Chondrocyte (in vitro differentiated cells): ENCODE results near the gene TOM1L2. TPM values are rescaled to one million over a fixed set of nuclear protein-coding genes. Genes with fewer than 3 reads are reported as not detected.

Experiments
- DNase-seq: peaks from one replicate; pipeline ENCODE4 v3.0.0; 2021; ENCODE audit warnings: mixed read lengths, low spot score
- H3K27ac Mint-ChIP-seq: one replicate; pipeline ENCODE4 v1.8.0; 2021; ENCODE audit warnings: mild to moderate bottlenecking, moderate library complexity, mixed read lengths; ENCODE audit not compliant: unreplicated experiment
- H3K27me3 Mint-ChIP-seq: 2 replicates; pipeline ENCODE4 v1.8.0; 2021; ENCODE audit warnings: low read depth, mixed read lengths
- H3K36me3 Mint-ChIP-seq: 2 replicates; pipeline ENCODE4 v1.8.0; 2021; ENCODE audit warnings: low read depth, mixed read lengths
- H3K4me1 Mint-ChIP-seq: 2 replicates; pipeline ENCODE4 v1.8.0; 2021; ENCODE audit warnings: low read depth, mild to moderate bottlenecking, mixed read lengths
- H3K4me3 Mint-ChIP-seq: one replicate; pipeline ENCODE4 v1.8.0; 2021; ENCODE audit warnings: mild to moderate bottlenecking, moderate library complexity, mixed read lengths; ENCODE audit not compliant: unreplicated experiment
- H3K9me3 Mint-ChIP-seq: 2 replicates; pipeline ENCODE4 v1.8.0; 2021; ENCODE audit warnings: low read depth, mixed read lengths
- total RNA-seq: library from RNA; stranded (reverse); gene quantifications from 3 replicates; pipeline ENCODE4 v1.2.1, GENCODE V29; 2021
- TF ChIP-seq, protein P1 (sequence below): fragments of 200-600 bp; sonication (generic); IDR thresholded peaks from 2 replicates; pipeline ENCODE4 v1.5.0; 2021; ENCODE audit warnings: antibody characterized with exemption, mild to moderate bottlenecking, moderate library complexity

The TOM1L2 gene
- total RNA-seq, 1 donor from 2014 or later: 56.1 TPM

- H3K27ac Mint-ChIP-seq: no peak overlapping the region
- peaks cover 2% of the 10 kb centered on the region for H3K36me3 Mint-ChIP-seq
- TF ChIP-seq, protein P1, sequence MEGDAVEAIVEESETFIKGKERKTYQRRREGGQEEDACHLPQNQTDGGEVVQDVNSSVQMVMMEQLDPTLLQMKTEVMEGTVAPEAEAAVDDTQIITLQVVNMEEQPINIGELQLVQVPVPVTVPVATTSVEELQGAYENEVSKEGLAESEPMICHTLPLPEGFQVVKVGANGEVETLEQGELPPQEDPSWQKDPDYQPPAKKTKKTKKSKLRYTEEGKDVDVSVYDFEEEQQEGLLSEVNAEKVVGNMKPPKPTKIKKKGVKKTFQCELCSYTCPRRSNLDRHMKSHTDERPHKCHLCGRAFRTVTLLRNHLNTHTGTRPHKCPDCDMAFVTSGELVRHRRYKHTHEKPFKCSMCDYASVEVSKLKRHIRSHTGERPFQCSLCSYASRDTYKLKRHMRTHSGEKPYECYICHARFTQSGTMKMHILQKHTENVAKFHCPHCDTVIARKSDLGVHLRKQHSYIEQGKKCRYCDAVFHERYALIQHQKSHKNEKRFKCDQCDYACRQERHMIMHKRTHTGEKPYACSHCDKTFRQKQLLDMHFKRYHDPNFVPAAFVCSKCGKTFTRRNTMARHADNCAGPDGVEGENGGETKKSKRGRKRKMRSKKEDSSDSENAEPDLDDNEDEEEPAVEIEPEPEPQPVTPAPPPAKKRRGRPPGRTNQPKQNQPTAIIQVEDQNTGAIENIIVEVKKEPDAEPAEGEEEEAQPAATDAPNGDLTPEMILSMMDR: no peak
- H3K4me3 Mint-ChIP-seq: no peak overlapping the region
- DNase-seq: no peak
- no peaks in the 10 kb centered on the region for H3K27me3 Mint-ChIP-seq
- H3K4me1 Mint-ChIP-seq: peaks cover 37% of the 10 kb centered on the region
- H3K9me3 Mint-ChIP-seq: no peaks in the 10 kb centered on the region
These were observed 151.6 kb downstream of the TOM1L2 start for GRCh38 chr17:17820463-17821158.

DNA sequence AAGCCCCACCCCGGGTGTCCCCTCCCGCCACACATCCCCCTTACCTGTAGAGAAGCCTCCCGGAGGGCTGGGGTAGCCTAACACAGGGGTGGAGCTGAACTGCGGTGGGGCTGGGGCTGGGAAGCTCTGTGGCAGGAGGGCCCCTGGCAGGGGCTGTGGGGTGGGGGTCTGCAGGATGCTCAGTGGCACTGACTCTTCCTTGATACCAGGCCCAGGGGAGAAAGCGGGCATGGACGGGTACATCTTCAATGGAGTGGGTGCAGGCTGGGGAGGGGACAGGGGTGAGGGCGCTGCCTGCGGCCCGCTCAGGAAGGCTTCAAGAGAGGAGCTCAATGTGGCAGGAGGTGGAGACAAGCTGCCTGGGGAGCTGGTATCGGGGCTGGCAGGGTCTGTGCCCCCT lies 152.2 kb downstream of the TOM1L2 start:
- no peak overlapping the region for H3K4me3 Mint-ChIP-seq
- H3K27ac Mint-ChIP-seq: no peak overlapping the region
- no peaks in the 10 kb centered on the region for H3K27me3 Mint-ChIP-seq
- H3K9me3 Mint-ChIP-seq: no peaks in the 10 kb centered on the region
- peaks cover 2% of the 10 kb centered on the region for H3K36me3 Mint-ChIP-seq
- no peak for DNase-seq
- TF ChIP-seq, protein P1: no peak
- H3K4me1 Mint-ChIP-seq: peaks cover 35% of the 10 kb centered on the region

DNA sequence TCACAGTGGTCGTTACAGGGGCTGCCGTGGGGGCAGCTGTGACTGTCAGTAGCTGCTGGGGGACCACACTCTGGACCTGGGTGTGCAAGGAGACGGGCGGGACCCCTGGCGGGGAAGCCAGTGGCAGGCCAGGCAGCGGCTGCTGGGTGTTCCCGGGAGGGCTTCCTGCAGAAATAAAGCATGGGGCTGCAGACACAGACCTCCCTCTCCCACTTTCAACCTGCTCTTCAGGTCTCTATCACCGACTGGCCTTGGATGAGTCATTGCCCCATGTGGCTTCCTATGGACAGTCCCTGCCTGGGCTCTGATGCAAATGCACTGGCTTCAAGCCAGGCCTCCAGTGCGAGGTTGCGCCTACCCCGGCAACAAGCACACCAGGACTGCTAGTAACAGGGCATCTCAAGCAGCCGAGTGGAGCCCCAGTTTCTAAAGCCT lies 152.6 kb downstream of the TOM1L2 start:
- no peaks in the 10 kb centered on the region for H3K9me3 Mint-ChIP-seq
- H3K27ac Mint-ChIP-seq: no peak overlapping the region
- no peak for DNase-seq
- H3K4me1 Mint-ChIP-seq: peaks cover 30% of the 10 kb centered on the region
- TF ChIP-seq, protein P1: no peak
- H3K27me3 Mint-ChIP-seq: no peaks in the 10 kb centered on the region
- no peak overlapping the region for H3K4me3 Mint-ChIP-seq
- peaks cover 2% of the 10 kb centered on the region for H3K36me3 Mint-ChIP-seq

GRCh38 chr17:17819111-17819510 lies 153.1 kb downstream of the TOM1L2 start:
- TF ChIP-seq, protein P1: no peak
- H3K9me3 Mint-ChIP-seq: no peaks in the 10 kb centered on the region

DNA sequence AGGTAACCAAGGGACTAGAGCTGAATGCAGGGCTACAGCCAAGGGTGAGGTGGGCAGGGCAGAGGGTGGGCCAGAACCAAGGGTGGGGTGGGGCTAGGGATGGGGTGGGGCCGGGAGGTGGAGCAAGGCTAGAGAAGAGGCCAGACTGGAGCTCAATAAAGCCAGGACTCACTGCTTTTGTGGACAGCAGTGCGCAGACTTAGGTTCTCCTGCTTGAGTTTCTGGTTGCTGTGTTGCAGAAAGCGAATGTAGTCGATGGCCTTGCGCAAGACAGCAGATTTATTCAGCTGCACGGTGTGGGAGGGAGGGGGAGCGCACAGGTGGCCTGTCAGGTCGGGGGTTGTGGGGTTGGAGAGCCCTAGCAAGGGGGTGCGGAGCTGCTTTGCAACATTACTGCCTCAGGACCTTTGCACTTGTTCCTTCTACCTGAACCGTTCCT lies 154.1 kb downstream of the TOM1L2 start:
- no peak for DNase-seq
- TF ChIP-seq, protein P1: no peak
- Mint-ChIP-seq H3K27ac (no peak overlapping the region), H3K9me3 (no peaks in the 10 kb centered on the region), H3K36me3 (peaks cover 2% of the 10 kb centered on the region), H3K4me1 (peaks cover 20% of the 10 kb centered on the region), H3K4me3 (no peak overlapping the region), H3K27me3 (no peaks in the 10 kb centered on the region)

More at GRCh38 chr17:17819111-17819510, 153.1 kb downstream of the TOM1L2 start:
- H3K4me3 Mint-ChIP-seq: no peak overlapping the region
- peaks cover 26% of the 10 kb centered on the region for H3K4me1 Mint-ChIP-seq
- H3K27ac Mint-ChIP-seq: no peak overlapping the region
- H3K36me3 Mint-ChIP-seq: peaks cover 2% of the 10 kb centered on the region
- no peak for DNase-seq
- no peaks in the 10 kb centered on the region for H3K27me3 Mint-ChIP-seq
